Panc1 (cell line): ENCODE measurements around the gene NEURL2. TPM values are rescaled to one million over a fixed set of nuclear protein-coding genes. Genes with fewer than 3 reads are reported as not detected.
A peak's percentile ranks its signal among the peaks of the same experiment; 100 is the strongest.

ENCODE experiments used
- ATAC-seq: fragments of 200-7000 bp; cut with Tn5 transposase; 2 replicates; pipeline ENCODE4 v1.9.1; 2020; ENCODE audit warnings: mild to moderate bottlenecking, moderate library complexity
- BruUV-seq: library from RNA; stranded (reverse); fragments of 400-500 nt; replicated peaks from 2 replicates; lab custom pipeline; 2021; lab: Mats Ljungman, UMichigan
- CTCF ChIA-PET: fragments of 300-600 bp; sonication (Branson Sonifier 250); formaldehyde crosslinking; loops from one replicate; lab custom pipeline; 2022; ENCODE audit warnings: antibody characterized with exemption; lab: Charles Lee
- POLR2A ChIA-PET: fragments of 300-600 bp; sonication (Branson Sonifier 250); formaldehyde crosslinking; loops from one replicate; lab custom pipeline; 2022; ENCODE audit warnings: antibody characterized with exemption; lab: Charles Lee
- DNase-seq: peaks from one replicate; pipeline ENCODE4 v3.0.0-alpha.2; 2010; ENCODE audit warnings: low read depth, low spot score
- H3K27ac ChIP-seq: 2 replicates; pipeline ENCODE4 v1.5.1; 2011; ENCODE audit warnings: mild to moderate bottlenecking, low read length, inconsistent platforms
- H3K27me3 ChIP-seq: fragments of 200-500 bp; sonication (Bioruptor generic); 2 replicates; pipeline ENCODE4 v1.6.0; 2014; ENCODE audit warnings: low read length, inconsistent platforms; ENCODE audit not compliant: control insufficient read depth, insufficient read depth
- H3K36me3 ChIP-seq: fragments of 200-500 bp; sonication (Bioruptor generic); 2 replicates; pipeline ENCODE4 v1.5.1; 2014; ENCODE audit warnings: inconsistent platforms, mild to moderate bottlenecking, low read length, moderate library complexity; ENCODE audit not compliant: control insufficient read depth, insufficient read depth
- H3K4me1 ChIP-seq: 2 replicates; pipeline ENCODE4 v1.5.1; 2011; ENCODE audit warnings: inconsistent platforms, mild to moderate bottlenecking, low read length, moderate library complexity; ENCODE audit not compliant: control insufficient read depth, insufficient read depth
- H3K4me3 ChIP-seq, 2 experiments: 2 replicates each; pipeline ENCODE4 v1.5.1; 2011 to 2012; ENCODE audit warnings: low read depth in 2 of 2, low read length in 2 of 2, mild to moderate bottlenecking in 2 of 2, inconsistent platforms in 1 of 2, moderate library complexity in 1 of 2
- H3K9me3 ChIP-seq: fragments of 200-500 bp; sonication (Bioruptor generic); 2 replicates; pipeline ENCODE4 v1.5.1; 2014; ENCODE audit warnings: low read depth, mild to moderate bottlenecking, inconsistent platforms, low read length, moderate library complexity; ENCODE audit not compliant: control insufficient read depth, insufficient read depth
- CTCF ChIP-seq: fragments of 450-650 bp; IDR thresholded peaks from 2 replicates; pipeline ENCODE4 v1.5.1; 2017; ENCODE audit warnings: mild to moderate bottlenecking
- POLR2AphosphoS5 ChIP-seq: IDR thresholded peaks from 2 replicates; pipeline ENCODE4 v1.6.1; 2012; ENCODE audit warnings: mild to moderate bottlenecking, low read depth, low read length, moderate library complexity
- REST ChIP-seq, 2 experiments: IDR thresholded peaks; 2 replicates each; pipeline ENCODE4 v1.6.1; 2011 to 2012; ENCODE audit warnings: low read depth in 2 of 2, control low read depth in 1 of 2, low read length in 1 of 2, mild to moderate bottlenecking in 1 of 2, moderate library complexity in 1 of 2; ENCODE audit not compliant: insufficient read depth in 1 of 2
- SIN3A ChIP-seq: IDR thresholded peaks from 2 replicates; pipeline ENCODE4 v1.6.1; 2012; ENCODE audit warnings: low read depth, mild to moderate bottlenecking, low read length, moderate library complexity, borderline replicate concordance; ENCODE audit not compliant: insufficient read depth
- TCF7L2 ChIP-seq: IDR thresholded peaks from 2 replicates; pipeline ENCODE4 v1.6.1; 2011; ENCODE audit warnings: mild to moderate bottlenecking, low read depth, low read length, inconsistent platforms
- in situ Hi-C: cut with HindIII; loops from 2 replicates; pipeline ENCODE4 v1.10.0; 2016; ENCODE audit warnings: low sequenced_read_pairs, low pct_unique_long_range_greater_than_20kb
- intact Hi-C: fragments of 100-400 bp; cut with micrococcal nuclease; formaldehyde crosslinking; loops from one replicate; pipeline ENCODE4 v1.10.0; 2022; ENCODE audit not compliant: unreplicated experiment
- total RNA-seq: library from RNA; stranded (reverse); gene quantifications from one replicate; pipeline ENCODE4 v1.2.1, GENCODE V29; 2021; ENCODE audit not compliant: unreplicated experiment

NEURL2 gene
- total RNA-seq, 1 experiment from 2014 or later: 3.0 TPM

GRCh38 chr20:45892828-45893500 lies 2.0 kb upstream of the NEURL2 start:
- Histone ChIP-seq H3K27me3 (no peaks in the 10 kb centered on the region), H3K36me3 (peaks cover 3% of the 10 kb centered on the region; the same call in 1 of the 2 replicates), H3K9me3 (no peaks in the 10 kb centered on the region), H3K4me1 (peaks cover 12% of the 10 kb centered on the region), H3K4me3 (no peak overlapping the region; a peak in 1 of 4 replicates), H3K27ac (no peak overlapping the region)
- TF ChIP-seq TCF7L2 (no peak), REST (IDR thresholded peaks at IDR 0.05; ENCODE audit: insufficient read depth in 1 of 2, low read depth in 2 of 2, low read length in 1 of 2) (no peak), CTCF (no peak)
- ATAC-seq (no peak), DNase-seq (no peak)
- intact Hi-C loops (no loop called here), in situ Hi-C loops (no loop called here)
- CTCF ChIA-PET: interaction anchor here (1.7 kb wide), 1 partner anchor 12 kb away, joined by 4 read pairs; no protein-coding TSS in a partner anchor
- POLR2A ChIA-PET: no interaction called here
- BruUV-seq: no TSS peak

- Histone ChIP-seq H3K27ac (peak overlapping the region; percentile 81), H3K4me1 (peaks cover 12% of the 10 kb centered on the region), H3K9me3 (no peaks in the 10 kb centered on the region), H3K27me3 (no peaks in the 10 kb centered on the region), H3K36me3 (peaks cover 3% of the 10 kb centered on the region; the same call in 1 of the 2 replicates), H3K4me3 (peak overlapping the region; percentile 68 to 74)
- in situ Hi-C loops: no loop called here
- ChIA-PET CTCF (interaction anchor here (1.7 kb wide), 1 partner anchor 13 kb away, joined by 4 read pairs; no protein-coding TSS in a partner anchor), POLR2A (no interaction called here)
- no peak for TF ChIP-seq POLR2AphosphoS5
- no peak for TF ChIP-seq TCF7L2
- no peak for TF ChIP-seq REST (IDR thresholded peaks at IDR 0.05; ENCODE audit: insufficient read depth in 1 of 2, low read depth in 2 of 2, low read length in 1 of 2)
- no peak for TF ChIP-seq SIN3A
- TF ChIP-seq CTCF: no peak; the same call in 1 of the 2 replicates
- intact Hi-C loops: no loop called here
- TSS peak; percentile 61 for BruUV-seq
- no peak for DNase-seq
- peak; percentile 54 for ATAC-seq
These were observed 1.2 kb upstream of the NEURL2 start for GRCh38 chr20:45892049-45892825.
